OCI-LY3 (cell line): ENCODE results near the gene LRRC1.

Source experiments
- H2AFZ ChIP-seq: fragments of 200-600, 300-600 bp; shearing (Covaris generic); 2 replicates; pipeline ENCODE4 v1.6.0; 2014; ENCODE audit warnings: antibody characterized with exemption, low read depth, low read length
- H3K27ac ChIP-seq: fragments of 200-600, 300-600 bp; sonication (generic); 2 replicates; pipeline ENCODE4 v1.5.1; 2014; ENCODE audit warnings: mild to moderate bottlenecking, low read length, moderate library complexity, mixed read lengths
- H3K27me3 ChIP-seq: fragments of 200-600, 300-600 bp; sonication (generic); 2 replicates; pipeline ENCODE4 v1.6.1; 2014; ENCODE audit warnings: low read depth, low read length, mixed read lengths
- H3K36me3 ChIP-seq: fragments of 200-600, 300-600 bp; sonication (generic); replicated peaks from 2 replicates; pipeline ENCODE3; 2014; ENCODE audit warnings: low read depth, low read length, mixed read lengths
- H3K4me1 ChIP-seq: fragments of 300-600, 200-600 bp; sonication (generic); 2 replicates; pipeline ENCODE4 v1.6.1; 2014; ENCODE audit warnings: low read length, mixed read lengths
- H3K4me2 ChIP-seq: fragments of 200-600, 300-600 bp; sonication (generic); 2 replicates; pipeline ENCODE4 v1.6.1; 2014; ENCODE audit warnings: low read length, mixed read lengths
- H3K4me3 ChIP-seq: fragments of 300-600, 200-600 bp; sonication (generic); 2 replicates; pipeline ENCODE4 v1.5.1; 2014; ENCODE audit warnings: antibody characterized with exemption, mild to moderate bottlenecking, low read length, moderate library complexity
- H3K79me2 ChIP-seq: fragments of 300-600, 200-600 bp; shearing (Covaris generic); 2 replicates; pipeline ENCODE4 v1.6.1; 2014; ENCODE audit warnings: mild to moderate bottlenecking, low read length, mixed read lengths
- H3K9ac ChIP-seq: fragments of 300-600, 200-600 bp; shearing (Covaris generic); 2 replicates; pipeline ENCODE4 v1.6.0; 2014; ENCODE audit warnings: mild to moderate bottlenecking, low read length, moderate library complexity
- H3K9me3 ChIP-seq: fragments of 200-600, 300-600 bp; shearing (Covaris generic); 2 replicates; pipeline ENCODE4 v1.6.1; 2014; ENCODE audit warnings: low read length, mixed read lengths; ENCODE audit not compliant: insufficient read depth
- H4K20me1 ChIP-seq: fragments of 200-600, 300-600 bp; sonication (generic); 2 replicates; pipeline ENCODE4 v1.6.1; 2016; ENCODE audit warnings: low read length, mixed read lengths; ENCODE audit not compliant: insufficient read depth
- EZH2phosphoT487 ChIP-seq: fragments of 200-600 bp; shearing (Covaris generic); IDR thresholded peaks from 2 replicates; pipeline ENCODE4 v1.6.1; 2018; ENCODE audit warnings: antibody characterized with exemption, mixed run types, low read depth
- TF ChIP-seq, protein P1 (sequence below): fragments of 200-600, 300-600 bp; sonication (generic); IDR thresholded peaks from 2 replicates; pipeline ENCODE4 v1.5.1; 2014; ENCODE audit warnings: antibody characterized with exemption, low read length, low read depth

The LRRC1 gene

GRCh38 chr6:53758496-53758895 lies 36.3 kb upstream of the LRRC1 start:
- no peak overlapping the region for H3K27ac ChIP-seq
- H3K79me2 ChIP-seq, result no peaks in the 10 kb centered on the region
- H3K4me1 ChIP-seq, result no peaks in the 10 kb centered on the region
- H2AFZ ChIP-seq, result no peak overlapping the region
- no peak overlapping the region for H3K4me2 ChIP-seq
- no peaks in the 10 kb centered on the region for H3K27me3 ChIP-seq
- no peak overlapping the region for H3K4me3 ChIP-seq
- no peak overlapping the region for H3K9ac ChIP-seq
- no peak for TF ChIP-seq EZH2phosphoT487
- TF ChIP-seq, protein P1, sequence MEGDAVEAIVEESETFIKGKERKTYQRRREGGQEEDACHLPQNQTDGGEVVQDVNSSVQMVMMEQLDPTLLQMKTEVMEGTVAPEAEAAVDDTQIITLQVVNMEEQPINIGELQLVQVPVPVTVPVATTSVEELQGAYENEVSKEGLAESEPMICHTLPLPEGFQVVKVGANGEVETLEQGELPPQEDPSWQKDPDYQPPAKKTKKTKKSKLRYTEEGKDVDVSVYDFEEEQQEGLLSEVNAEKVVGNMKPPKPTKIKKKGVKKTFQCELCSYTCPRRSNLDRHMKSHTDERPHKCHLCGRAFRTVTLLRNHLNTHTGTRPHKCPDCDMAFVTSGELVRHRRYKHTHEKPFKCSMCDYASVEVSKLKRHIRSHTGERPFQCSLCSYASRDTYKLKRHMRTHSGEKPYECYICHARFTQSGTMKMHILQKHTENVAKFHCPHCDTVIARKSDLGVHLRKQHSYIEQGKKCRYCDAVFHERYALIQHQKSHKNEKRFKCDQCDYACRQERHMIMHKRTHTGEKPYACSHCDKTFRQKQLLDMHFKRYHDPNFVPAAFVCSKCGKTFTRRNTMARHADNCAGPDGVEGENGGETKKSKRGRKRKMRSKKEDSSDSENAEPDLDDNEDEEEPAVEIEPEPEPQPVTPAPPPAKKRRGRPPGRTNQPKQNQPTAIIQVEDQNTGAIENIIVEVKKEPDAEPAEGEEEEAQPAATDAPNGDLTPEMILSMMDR, result no peak
- H4K20me1 ChIP-seq, result no peaks in the 10 kb centered on the region
- no peaks in the 10 kb centered on the region for H3K36me3 ChIP-seq
- H3K9me3 ChIP-seq, result no peaks in the 10 kb centered on the region

- no peaks in the 10 kb centered on the region for H3K4me1 ChIP-seq
Observed at GRCh38 chr6:53761036-53761435, 33.8 kb upstream of the LRRC1 start.

GRCh38 chr6:53765270-53765669 lies 29.5 kb upstream of the LRRC1 start:
- Histone ChIP-seq H3K9me3 (no peaks in the 10 kb centered on the region), H3K27ac (no peak overlapping the region), H3K4me3 (no peak overlapping the region), H2AFZ (no peak overlapping the region), H4K20me1 (no peaks in the 10 kb centered on the region), H3K27me3 (no peaks in the 10 kb centered on the region), H3K36me3 (no peaks in the 10 kb centered on the region), H3K4me1 (no peaks in the 10 kb centered on the region), H3K9ac (no peak overlapping the region), H3K4me2 (no peak overlapping the region), H3K79me2 (no peaks in the 10 kb centered on the region)
- TF ChIP-seq EZH2phosphoT487, result no peak
- TF ChIP-seq, protein P1, result no peak

More at GRCh38 chr6:53761036-53761435, 33.8 kb upstream of the LRRC1 start:
- no peak overlapping the region for H3K9ac ChIP-seq
- no peak overlapping the region for H3K27ac ChIP-seq
- H3K79me2 ChIP-seq, result no peaks in the 10 kb centered on the region
- H4K20me1 ChIP-seq, result no peaks in the 10 kb centered on the region
- H3K36me3 ChIP-seq, result no peaks in the 10 kb centered on the region
- H3K9me3 ChIP-seq, result no peaks in the 10 kb centered on the region
- H3K27me3 ChIP-seq, result no peaks in the 10 kb centered on the region
- H2AFZ ChIP-seq, result no peak overlapping the region
- H3K4me2 ChIP-seq, result no peak overlapping the region
- H3K4me3 ChIP-seq, result no peak overlapping the region
- TF ChIP-seq, protein P1, result no peak
- TF ChIP-seq EZH2phosphoT487, result no peak

- Histone ChIP-seq H3K4me2 (no peak overlapping the region), H3K9me3 (no peaks in the 10 kb centered on the region), H3K4me3 (no peak overlapping the region), H3K4me1 (no peaks in the 10 kb centered on the region), H3K79me2 (no peaks in the 10 kb centered on the region), H3K36me3 (no peaks in the 10 kb centered on the region), H3K27me3 (no peaks in the 10 kb centered on the region), H4K20me1 (no peaks in the 10 kb centered on the region), H3K9ac (no peak overlapping the region), H2AFZ (no peak overlapping the region), H3K27ac (no peak overlapping the region)
- TF ChIP-seq, protein P1, result no peak
- no peak for TF ChIP-seq EZH2phosphoT487
Observed at GRCh38 chr6:53766930-53767329, 27.9 kb upstream of the LRRC1 start.
